Medulla oblongata (tissue), 1 donor: ENCODE results near the gene SMIM8.

Experiments used
- DNase-seq: peaks from one replicate; pipeline ENCODE4 v3.0.0-alpha.2; 2015; ENCODE audit errors: extremely low spot score

Gene SMIM8

DNA sequence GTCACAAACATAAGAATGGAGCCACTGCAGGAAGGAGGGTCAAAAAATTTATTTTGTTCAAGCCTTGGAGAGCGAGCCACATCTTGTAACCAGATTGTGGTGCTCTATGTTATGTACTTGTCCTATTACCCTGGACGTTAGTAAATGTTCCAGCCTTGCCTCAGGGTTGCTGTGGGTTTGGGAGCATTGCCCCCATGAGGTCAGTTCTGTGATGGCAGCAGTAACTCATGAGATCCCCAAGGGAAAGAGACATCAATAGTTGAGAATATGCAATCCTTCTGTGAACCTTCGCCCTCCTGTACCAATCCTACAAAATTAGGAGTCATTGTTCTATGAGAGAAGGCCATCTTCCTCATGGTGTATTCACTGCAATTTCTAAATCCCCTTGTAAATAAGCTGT lies 68.9 kb downstream of the SMIM8 start:
- DNase-seq, result peak; percentile 31
